ENCODE data around the gene LGR6. TPM values are rescaled to one million over a fixed set of nuclear protein-coding genes. Genes with fewer than 3 reads are reported as not detected.

Gene LGR6
- total and polyA plus RNA-seq, 2 experiments from 2014 or later = 0.66 to 0.89 TPM

DNA sequence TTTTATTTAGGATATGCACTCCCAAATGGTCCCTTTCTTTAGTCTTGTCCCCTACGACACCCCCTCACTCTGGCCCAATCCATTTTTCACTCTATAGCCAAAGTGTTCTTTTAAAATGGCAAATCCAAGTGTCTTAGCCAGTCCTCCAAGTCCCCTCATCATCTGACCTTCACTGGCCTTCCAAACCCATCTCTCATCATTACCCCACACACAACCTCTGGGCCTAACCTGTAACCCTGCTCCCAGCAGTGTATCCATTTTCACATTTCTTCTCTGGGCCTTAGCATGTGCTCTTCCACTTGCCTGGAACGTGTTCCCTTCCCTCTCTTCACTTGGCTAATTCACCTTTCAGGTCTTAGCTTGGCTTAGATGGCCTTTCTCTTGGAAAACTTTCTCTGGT lies 42.6 kb upstream of the LGR6 start:
- H3K9me2 ChIP-seq (ENCODE audit: insufficient read depth) = no peaks in the 10 kb centered on the region
- H3K4me1 Mint-ChIP-seq = peaks cover 11% of the 10 kb centered on the region
- TF ChIP-seq ZNF331 (CRISPR knock-in tag; IDR thresholded peaks at IDR 0.05; ENCODE audit: low read depth) = no peak
- TF ChIP-seq JUNB (IDR thresholded peaks at IDR 0.05; ENCODE audit: unreplicated experiment) = no peak
- no peak for TF ChIP-seq STAT1 (IDR thresholded peaks at IDR 0.05; ENCODE audit: unreplicated experiment)
- TF ChIP-seq EZH2phosphoT487 (IDR thresholded peaks at IDR 0.05; ENCODE audit: unreplicated experiment) = no peak
- TF ChIP-seq, protein P1, sequence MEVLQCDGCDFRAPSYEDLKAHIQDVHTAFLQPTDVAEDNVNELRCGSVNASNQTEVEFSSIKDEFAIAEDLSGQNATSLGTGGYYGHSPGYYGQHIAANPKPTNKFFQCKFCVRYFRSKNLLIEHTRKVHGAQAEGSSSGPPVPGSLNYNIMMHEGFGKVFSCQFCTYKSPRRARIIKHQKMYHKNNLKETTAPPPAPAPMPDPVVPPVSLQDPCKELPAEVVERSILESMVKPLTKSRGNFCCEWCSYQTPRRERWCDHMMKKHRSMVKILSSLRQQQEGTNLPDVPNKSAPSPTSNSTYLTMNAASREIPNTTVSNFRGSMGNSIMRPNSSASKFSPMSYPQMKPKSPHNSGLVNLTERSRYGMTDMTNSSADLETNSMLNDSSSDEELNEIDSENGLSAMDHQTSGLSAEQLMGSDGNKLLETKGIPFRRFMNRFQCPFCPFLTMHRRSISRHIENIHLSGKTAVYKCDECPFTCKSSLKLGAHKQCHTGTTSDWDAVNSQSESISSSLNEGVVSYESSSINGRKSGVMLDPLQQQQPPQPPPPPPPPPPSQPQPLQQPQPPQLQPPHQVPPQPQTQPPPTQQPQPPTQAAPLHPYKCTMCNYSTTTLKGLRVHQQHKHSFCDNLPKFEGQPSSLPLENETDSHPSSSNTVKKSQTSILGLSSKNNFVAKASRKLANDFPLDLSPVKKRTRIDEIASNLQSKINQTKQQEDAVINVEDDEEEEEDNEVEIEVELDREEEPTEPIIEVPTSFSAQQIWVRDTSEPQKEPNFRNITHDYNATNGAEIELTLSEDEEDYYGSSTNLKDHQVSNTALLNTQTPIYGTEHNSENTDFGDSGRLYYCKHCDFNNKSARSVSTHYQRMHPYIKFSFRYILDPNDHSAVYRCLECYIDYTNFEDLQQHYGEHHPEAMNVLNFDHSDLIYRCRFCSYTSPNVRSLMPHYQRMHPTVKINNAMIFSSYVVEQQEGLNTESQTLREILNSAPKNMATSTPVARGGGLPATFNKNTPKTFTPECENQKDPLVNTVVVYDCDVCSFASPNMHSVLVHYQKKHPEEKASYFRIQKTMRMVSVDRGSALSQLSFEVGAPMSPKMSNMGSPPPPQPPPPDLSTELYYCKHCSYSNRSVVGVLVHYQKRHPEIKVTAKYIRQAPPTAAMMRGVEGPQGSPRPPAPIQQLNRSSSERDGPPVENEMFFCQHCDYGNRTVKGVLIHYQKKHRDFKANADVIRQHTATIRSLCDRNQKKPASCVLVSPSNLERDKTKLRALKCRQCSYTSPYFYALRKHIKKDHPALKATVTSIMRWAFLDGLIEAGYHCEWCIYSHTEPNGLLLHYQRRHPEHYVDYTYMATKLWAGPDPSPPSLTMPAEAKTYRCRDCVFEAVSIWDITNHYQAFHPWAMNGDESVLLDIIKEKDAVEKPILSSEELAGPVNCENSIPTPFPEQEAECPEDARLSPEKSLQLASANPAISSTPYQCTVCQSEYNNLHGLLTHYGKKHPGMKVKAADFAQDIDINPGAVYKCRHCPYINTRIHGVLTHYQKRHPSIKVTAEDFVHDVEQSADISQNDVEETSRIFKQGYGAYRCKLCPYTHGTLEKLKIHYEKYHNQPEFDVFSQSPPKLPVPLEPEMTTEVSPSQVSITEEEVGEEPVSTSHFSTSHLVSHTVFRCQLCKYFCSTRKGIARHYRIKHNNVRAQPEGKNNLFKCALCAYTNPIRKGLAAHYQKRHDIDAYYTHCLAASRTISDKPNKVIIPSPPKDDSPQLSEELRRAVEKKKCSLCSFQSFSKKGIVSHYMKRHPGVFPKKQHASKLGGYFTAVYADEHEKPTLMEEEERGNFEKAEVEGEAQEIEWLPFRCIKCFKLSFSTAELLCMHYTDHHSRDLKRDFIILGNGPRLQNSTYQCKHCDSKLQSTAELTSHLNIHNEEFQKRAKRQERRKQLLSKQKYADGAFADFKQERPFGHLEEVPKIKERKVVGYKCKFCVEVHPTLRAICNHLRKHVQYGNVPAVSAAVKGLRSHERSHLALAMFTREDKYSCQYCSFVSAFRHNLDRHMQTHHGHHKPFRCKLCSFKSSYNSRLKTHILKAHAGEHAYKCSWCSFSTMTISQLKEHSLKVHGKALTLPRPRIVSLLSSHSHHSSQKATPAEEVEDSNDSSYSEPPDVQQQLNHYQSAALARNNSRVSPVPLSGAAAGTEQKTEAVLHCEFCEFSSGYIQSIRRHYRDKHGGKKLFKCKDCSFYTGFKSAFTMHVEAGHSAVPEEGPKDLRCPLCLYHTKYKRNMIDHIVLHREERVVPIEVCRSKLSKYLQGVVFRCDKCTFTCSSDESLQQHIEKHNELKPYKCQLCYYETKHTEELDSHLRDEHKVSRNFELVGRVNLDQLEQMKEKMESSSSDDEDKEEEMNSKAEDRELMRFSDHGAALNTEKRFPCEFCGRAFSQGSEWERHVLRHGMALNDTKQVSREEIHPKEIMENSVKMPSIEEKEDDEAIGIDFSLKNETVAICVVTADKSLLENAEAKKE (CRISPR knock-in tag; IDR thresholded peaks at IDR 0.05) = no peak
- TF ChIP-seq, protein P2, sequence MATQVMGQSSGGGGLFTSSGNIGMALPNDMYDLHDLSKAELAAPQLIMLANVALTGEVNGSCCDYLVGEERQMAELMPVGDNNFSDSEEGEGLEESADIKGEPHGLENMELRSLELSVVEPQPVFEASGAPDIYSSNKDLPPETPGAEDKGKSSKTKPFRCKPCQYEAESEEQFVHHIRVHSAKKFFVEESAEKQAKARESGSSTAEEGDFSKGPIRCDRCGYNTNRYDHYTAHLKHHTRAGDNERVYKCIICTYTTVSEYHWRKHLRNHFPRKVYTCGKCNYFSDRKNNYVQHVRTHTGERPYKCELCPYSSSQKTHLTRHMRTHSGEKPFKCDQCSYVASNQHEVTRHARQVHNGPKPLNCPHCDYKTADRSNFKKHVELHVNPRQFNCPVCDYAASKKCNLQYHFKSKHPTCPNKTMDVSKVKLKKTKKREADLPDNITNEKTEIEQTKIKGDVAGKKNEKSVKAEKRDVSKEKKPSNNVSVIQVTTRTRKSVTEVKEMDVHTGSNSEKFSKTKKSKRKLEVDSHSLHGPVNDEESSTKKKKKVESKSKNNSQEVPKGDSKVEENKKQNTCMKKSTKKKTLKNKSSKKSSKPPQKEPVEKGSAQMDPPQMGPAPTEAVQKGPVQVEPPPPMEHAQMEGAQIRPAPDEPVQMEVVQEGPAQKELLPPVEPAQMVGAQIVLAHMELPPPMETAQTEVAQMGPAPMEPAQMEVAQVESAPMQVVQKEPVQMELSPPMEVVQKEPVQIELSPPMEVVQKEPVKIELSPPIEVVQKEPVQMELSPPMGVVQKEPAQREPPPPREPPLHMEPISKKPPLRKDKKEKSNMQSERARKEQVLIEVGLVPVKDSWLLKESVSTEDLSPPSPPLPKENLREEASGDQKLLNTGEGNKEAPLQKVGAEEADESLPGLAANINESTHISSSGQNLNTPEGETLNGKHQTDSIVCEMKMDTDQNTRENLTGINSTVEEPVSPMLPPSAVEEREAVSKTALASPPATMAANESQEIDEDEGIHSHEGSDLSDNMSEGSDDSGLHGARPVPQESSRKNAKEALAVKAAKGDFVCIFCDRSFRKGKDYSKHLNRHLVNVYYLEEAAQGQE (IDR thresholded peaks at IDR 0.05; ENCODE audit: unreplicated experiment) = no peak
- no peak for TF ChIP-seq ETS1 (IDR thresholded peaks at IDR 0.05)
- TF ChIP-seq POLR2AphosphoS5 (IDR thresholded peaks at IDR 0.05; ENCODE audit: low read depth) = no peak
- no peak overlapping the region for H2AFZ ChIP-seq
- no peaks in the 10 kb centered on the region for H4K20me1 ChIP-seq (replicated peaks; ENCODE audit: insufficient read depth)
- no peak for DNase-seq (ENCODE audit: low spot score)
- peaks cover 3% of the 10 kb centered on the region for H3K27me3 Mint-ChIP-seq (ENCODE audit: insufficient read depth, low read depth, poor library complexity)
- H3K4me1 ChIP-seq (ENCODE audit: insufficient read depth) = no peaks in the 10 kb centered on the region
- no peaks in the 10 kb centered on the region for H3K27me3 ChIP-seq (ENCODE audit: insufficient read depth)
- no peak overlapping the region for H3K4me2 ChIP-seq
- H3K4me3 Mint-ChIP-seq = no peak overlapping the region; the same call in 2 of the 3 replicates
- H3K9me3 Mint-ChIP-seq = no peaks in the 10 kb centered on the region; the same call in 2 of the 3 replicates
- H3K36me3 ChIP-seq (ENCODE audit: insufficient read depth) = no peaks in the 10 kb centered on the region
- no peak overlapping the region for H3K27ac ChIP-seq (ENCODE audit: low read depth)
- no peak overlapping the region; the same call in 1 of the 2 replicates for H3K27ac Mint-ChIP-seq
- H3K4me3 ChIP-seq = no peak overlapping the region
- 0 out of 2 replicates have a peak, but pooled peaks cover 3% of the 10 kb centered on the region for H3F3A ChIP-seq (replicated peaks; ENCODE audit: low read depth)
- H3K79me2 ChIP-seq (replicated peaks; ENCODE audit: insufficient read depth) = no peaks in the 10 kb centered on the region
- H3K36me3 Mint-ChIP-seq (ENCODE audit: low read depth) = no peaks in the 10 kb centered on the region
- ATAC-seq = no peak

Data from GM23338 (cell line).